GM12878 (cell line): ENCODE data around the gene PITPNM1. TPM values are rescaled to one million over a fixed set of nuclear protein-coding genes. Genes with fewer than 3 reads are reported as not detected.

Source experiments
- BACH1 ChIP-seq: fragments of 450-650 bp; IDR thresholded peaks from 2 replicates; pipeline ENCODE4 v1.6.1; 2017; ENCODE audit warnings: mild to moderate bottlenecking, borderline replicate concordance
- BRCA1 ChIP-seq: IDR thresholded peaks from 2 replicates; pipeline ENCODE4 v1.6.1; 2011; ENCODE audit warnings: low read depth, low read length, improper control_type of control experiment
- CEBPZ ChIP-seq: fragments of 150-350 bp; IDR thresholded peaks from 2 replicates; pipeline ENCODE4 v1.6.1; 2016; ENCODE audit warnings: low read depth, low read length
- DPF2 ChIP-seq: fragments of 450-650 bp; IDR thresholded peaks from 2 replicates; pipeline ENCODE4 v1.6.1; 2017; ENCODE audit warnings: mild to moderate bottlenecking
- EP300 ChIP-seq, 2 experiments: fragments of 150-350 bp in 1 of 2; IDR thresholded peaks; 2 replicates each; pipeline ENCODE4 v1.6.1; 2011 to 2012; ENCODE audit warnings: low read depth in 2 of 2, low read length in 2 of 2, borderline replicate concordance in 1 of 2, improper control_type of control experiment in 1 of 2, inconsistent platforms in 1 of 2; ENCODE audit not compliant: control insufficient read depth in 1 of 2
- ETV6 ChIP-seq, 2 experiments: fragments of 450-650 bp in 1 of 2; IDR thresholded peaks in 1 of 2; conservative IDR thresholded peaks in 1 of 2; 2 replicates each; pipeline ENCODE4 v1.6.1; 2014; ENCODE audit warnings: antibody characterized with exemption in 1 of 2, borderline replicate concordance in 1 of 2, low read depth in 1 of 2, mild to moderate bottlenecking in 1 of 2, moderate library complexity in 1 of 2
- FOXM1 ChIP-seq: IDR thresholded peaks from 2 replicates; pipeline ENCODE4 v1.6.1; 2012; ENCODE audit warnings: low read depth, mild to moderate bottlenecking, inconsistent platforms, low read length, moderate library complexity
- GATAD2B ChIP-seq: fragments of 450-650 bp; conservative IDR thresholded peaks from 2 replicates; pipeline ENCODE4 v1.6.1; 2017; ENCODE audit warnings: low read depth, mild to moderate bottlenecking, moderate library complexity
- MEF2B ChIP-seq: fragments of 450-650 bp; IDR thresholded peaks from 2 replicates; pipeline ENCODE4 v1.6.1; 2018; ENCODE audit warnings: mild to moderate bottlenecking, moderate library complexity; ENCODE audit not compliant: partially characterized antibody, poor library complexity, severe bottlenecking
- NFYA ChIP-seq: IDR thresholded peaks from 2 replicates; pipeline ENCODE4 v1.6.1; 2011; ENCODE audit warnings: low read depth, mild to moderate bottlenecking, low read length, improper control_type of control experiment, borderline replicate concordance
- NR2F1 ChIP-seq: fragments of 450-650 bp; conservative IDR thresholded peaks from 2 replicates; pipeline ENCODE4 v1.6.1; 2017; ENCODE audit warnings: mild to moderate bottlenecking
- RELA ChIP-seq: fragments of 450-650 bp; IDR thresholded peaks from 2 replicates; pipeline ENCODE4 v1.8.0; 2014; ENCODE audit warnings: borderline replicate concordance; ENCODE audit not compliant: partially characterized antibody
- RELB ChIP-seq: fragments of 450-650 bp; IDR thresholded peaks from 2 replicates; pipeline ENCODE4 v1.6.1; 2017; ENCODE audit warnings: low read depth, mild to moderate bottlenecking, moderate library complexity
- RFX5 ChIP-seq: IDR thresholded peaks from 2 replicates; pipeline ENCODE4 v1.6.1; 2011; ENCODE audit warnings: low read depth, low read length, improper control_type of control experiment
- SREBF1 ChIP-seq: IDR thresholded peaks from 2 replicates; pipeline ENCODE4 v1.6.1; 2012; ENCODE audit warnings: mild to moderate bottlenecking, low read length
- ZBTB4 ChIP-seq: fragments of 450-650 bp; formaldehyde crosslinking; IDR thresholded peaks from 2 replicates; pipeline ENCODE4 v1.4.0; 2022; ENCODE audit warnings: mild to moderate bottlenecking, moderate library complexity
- ZNF687 ChIP-seq: fragments of 450-650 bp; IDR thresholded peaks from 2 replicates; pipeline ENCODE4 v1.6.1; 2017; ENCODE audit warnings: mild to moderate bottlenecking, moderate library complexity
- polyA plus RNA-seq, 11 experiments: library from polyadenylated mRNA; depleted of rRNA in 4 of 11; unstranded in 6 of 11; stranded (reverse) in 5 of 11; fragments of >200 nt; fragmentation: Nextera tagmentation in 4 of 11; fragmentation: Illumina TruSeq in 1 of 11; extraction: Ambion mirVana in 4 of 11; extraction: Trizol in 1 of 11; gene quantifications; 1 replicate in 1 of 11; 2 replicates in 10 of 11; pipeline versions ENCODE4 v1.2.1 to v1.2.3, GENCODE V29; 2011 to 2016; ENCODE audit warnings: inconsistent platforms in 2 of 11, missing spikeins in 2 of 11, low read depth in 1 of 11
- total RNA-seq, 4 experiments: library from RNA; depleted of rRNA in 3 of 4; stranded (reverse); fragments of >200 nt in 3 of 4; fragmentation: Illumina TruSeq in 1 of 4; extraction: Trizol in 1 of 4; gene quantifications; 2 replicates each; pipeline versions ENCODE4 v1.2.1 to v1.2.3, GENCODE V29; 2013 to 2021

PITPNM1 gene
- total and polyA plus RNA-seq, 10 of the 15 experiments (the other 5 are each of a cell fraction or from before 2014, with no cell fraction given): 0.11 to 56.8 (median 16.5) TPM

- peak; percentile 59 for TF ChIP-seq ZNF687
- peak; percentile 72; the same call in 1 of the 2 replicates for TF ChIP-seq BACH1
- no peak for TF ChIP-seq CEBPZ
- no peak for TF ChIP-seq FOXM1
- no peak for TF ChIP-seq DPF2
- no peak for TF ChIP-seq SREBF1
- peak; percentile 58; the same call in 1 of the 2 replicates for TF ChIP-seq GATAD2B
- no peak for TF ChIP-seq EP300 (IDR thresholded peaks at IDR 0.05; ENCODE audit: borderline replicate concordance in 1 of 2, control insufficient read depth in 1 of 2, low read depth in 2 of 2, low read length in 2 of 2)
- no peak for TF ChIP-seq RFX5
- TF ChIP-seq ZBTB4 (CRISPR knock-in tag): no peak
- no peak for TF ChIP-seq MEF2B
- peak; percentile 57 for TF ChIP-seq NR2F1
- TF ChIP-seq RELB: no peak
- TF ChIP-seq ETV6 (conservative IDR thresholded peaks at IDR 0.05 in 1 of 2, IDR thresholded peaks at IDR 0.05 in 1 of 2; ENCODE audit: borderline replicate concordance in 1 of 2, low read depth in 1 of 2): no peak
- TF ChIP-seq RELA: no peak
- TF ChIP-seq NFYA: no peak
- no peak for TF ChIP-seq BRCA1
Observed at GRCh38 chr11:67504950-67505581, at the start of gene PITPNM1 (continued).
